Type B pancreatic cell (in vitro differentiated cells): ENCODE data around the gene CUEDC1. TPM values are rescaled to one million over a fixed set of nuclear protein-coding genes. Genes with fewer than 3 reads are reported as not detected.
A peak's percentile ranks its signal among the peaks of the same experiment; 100 is the strongest.

Experiments
- DNase-seq: peaks from one replicate; pipeline ENCODE4 v3.0.0; 2021; ENCODE audit warnings: mixed read lengths; ENCODE audit not compliant: unreplicated experiment; ENCODE audit errors: extremely low spot score
- H3K27ac Mint-ChIP-seq: 2 replicates; pipeline ENCODE4 v1.8.0; 2021; ENCODE audit warnings: mild to moderate bottlenecking, mixed read lengths
- H3K27me3 Mint-ChIP-seq: 2 replicates; pipeline ENCODE4 v1.8.0; 2021; ENCODE audit warnings: mixed read lengths
- H3K36me3 Mint-ChIP-seq: 2 replicates; pipeline ENCODE4 v1.8.0; 2021; ENCODE audit warnings: mixed read lengths
- H3K4me1 Mint-ChIP-seq: one replicate; pipeline ENCODE4 v1.8.0; 2021; ENCODE audit warnings: mixed read lengths; ENCODE audit not compliant: unreplicated experiment
- H3K4me3 Mint-ChIP-seq: 2 replicates; pipeline ENCODE4 v1.8.0; 2021; ENCODE audit warnings: mild to moderate bottlenecking, mixed read lengths
- H3K9me3 Mint-ChIP-seq: 2 replicates; pipeline ENCODE4 v1.8.0; 2021; ENCODE audit warnings: mixed read lengths
- long read RNA-seq: library from polyadenylated mRNA; unstranded; transcript quantifications from one replicate; pipeline ENCODE4 v2.0.0, GENCODE V29; 2020
- total RNA-seq: library from RNA; stranded (reverse); gene quantifications from 2 replicates; pipeline ENCODE4 v1.2.1, GENCODE V29; 2021; ENCODE audit warnings: low replicate concordance
- TF ChIP-seq, protein P1 (sequence below): fragments of 200-600 bp; sonication (generic); conservative IDR thresholded peaks from 2 replicates; pipeline ENCODE4 v1.5.0; 2021; ENCODE audit warnings: antibody characterized with exemption, mild to moderate bottlenecking

Gene CUEDC1, protein sequence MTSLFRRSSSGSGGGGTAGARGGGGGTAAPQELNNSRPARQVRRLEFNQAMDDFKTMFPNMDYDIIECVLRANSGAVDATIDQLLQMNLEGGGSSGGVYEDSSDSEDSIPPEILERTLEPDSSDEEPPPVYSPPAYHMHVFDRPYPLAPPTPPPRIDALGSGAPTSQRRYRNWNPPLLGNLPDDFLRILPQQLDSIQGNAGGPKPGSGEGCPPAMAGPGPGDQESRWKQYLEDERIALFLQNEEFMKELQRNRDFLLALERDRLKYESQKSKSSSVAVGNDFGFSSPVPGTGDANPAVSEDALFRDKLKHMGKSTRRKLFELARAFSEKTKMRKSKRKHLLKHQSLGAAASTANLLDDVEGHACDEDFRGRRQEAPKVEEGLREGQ
- 29.8 and 31.3 TPM in 2 replicates for total RNA-seq
- long read RNA-seq = 0 reads

- peak within 1 kb of the TSS; percentile 87 for H3K27ac Mint-ChIP-seq
- TF ChIP-seq, protein P1, sequence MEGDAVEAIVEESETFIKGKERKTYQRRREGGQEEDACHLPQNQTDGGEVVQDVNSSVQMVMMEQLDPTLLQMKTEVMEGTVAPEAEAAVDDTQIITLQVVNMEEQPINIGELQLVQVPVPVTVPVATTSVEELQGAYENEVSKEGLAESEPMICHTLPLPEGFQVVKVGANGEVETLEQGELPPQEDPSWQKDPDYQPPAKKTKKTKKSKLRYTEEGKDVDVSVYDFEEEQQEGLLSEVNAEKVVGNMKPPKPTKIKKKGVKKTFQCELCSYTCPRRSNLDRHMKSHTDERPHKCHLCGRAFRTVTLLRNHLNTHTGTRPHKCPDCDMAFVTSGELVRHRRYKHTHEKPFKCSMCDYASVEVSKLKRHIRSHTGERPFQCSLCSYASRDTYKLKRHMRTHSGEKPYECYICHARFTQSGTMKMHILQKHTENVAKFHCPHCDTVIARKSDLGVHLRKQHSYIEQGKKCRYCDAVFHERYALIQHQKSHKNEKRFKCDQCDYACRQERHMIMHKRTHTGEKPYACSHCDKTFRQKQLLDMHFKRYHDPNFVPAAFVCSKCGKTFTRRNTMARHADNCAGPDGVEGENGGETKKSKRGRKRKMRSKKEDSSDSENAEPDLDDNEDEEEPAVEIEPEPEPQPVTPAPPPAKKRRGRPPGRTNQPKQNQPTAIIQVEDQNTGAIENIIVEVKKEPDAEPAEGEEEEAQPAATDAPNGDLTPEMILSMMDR = peak; percentile 69
- H3K9me3 Mint-ChIP-seq = no peaks in the 10 kb centered on the region
- peak within 1 kb of the TSS; percentile 90 for H3K4me3 Mint-ChIP-seq
- DNase-seq = peak; percentile 90
- peaks cover 3% of the 10 kb centered on the region for H3K27me3 Mint-ChIP-seq
- peaks cover 50% of the 10 kb centered on the region for H3K4me1 Mint-ChIP-seq
- peaks cover 3% of the 10 kb centered on the region for H3K36me3 Mint-ChIP-seq
These were observed at the start of gene CUEDC1 for GRCh38 chr17:57955183-57955931. CUEDC1 (minus strand) TSS chr17:57955412; CDS start chr17:57885564, 69,848 bp downstream.

- no peak for DNase-seq
- Mint-ChIP-seq H3K36me3 (peaks cover 46% of the 10 kb centered on the region), H3K9me3 (no peaks in the 10 kb centered on the region), H3K4me3 (peak overlapping the region; percentile 25), H3K27ac (peak overlapping the region; percentile 40), H3K27me3 (peaks cover 3% of the 10 kb centered on the region), H3K4me1 (peaks cover 52% of the 10 kb centered on the region)
- TF ChIP-seq, protein P1 = no peak
These were observed 48.8 kb upstream of the CUEDC1 start for GRCh38 chr17:58004060-58004459.

DNA sequence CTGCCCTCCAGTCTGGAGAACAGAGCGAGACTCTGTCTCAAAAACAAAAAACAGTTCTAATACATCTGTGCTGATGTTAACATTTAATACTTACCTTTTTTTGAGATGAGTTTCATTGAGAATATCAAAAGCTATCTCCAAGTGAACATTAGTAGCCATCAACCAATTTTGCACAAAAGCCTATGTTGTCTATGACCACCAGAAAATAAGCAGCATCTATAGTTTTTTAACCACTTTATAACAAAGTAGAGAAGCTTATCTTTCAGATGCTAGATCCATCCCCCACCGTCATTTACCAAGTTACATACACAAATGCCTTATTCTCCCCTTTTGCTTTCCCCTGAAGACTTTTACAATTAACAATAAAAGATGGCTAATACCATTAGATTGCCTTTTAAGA lies 47.8 kb upstream of the CUEDC1 start:
- no peak for DNase-seq
- H3K27ac Mint-ChIP-seq = peak overlapping the region; percentile 6
- H3K36me3 Mint-ChIP-seq = peaks cover 46% of the 10 kb centered on the region
- peaks cover 3% of the 10 kb centered on the region for H3K27me3 Mint-ChIP-seq
- H3K4me3 Mint-ChIP-seq = peak overlapping the region; percentile 60
- H3K4me1 Mint-ChIP-seq = peaks cover 52% of the 10 kb centered on the region
- TF ChIP-seq, protein P1 = no peak
- no peaks in the 10 kb centered on the region for H3K9me3 Mint-ChIP-seq

DNA sequence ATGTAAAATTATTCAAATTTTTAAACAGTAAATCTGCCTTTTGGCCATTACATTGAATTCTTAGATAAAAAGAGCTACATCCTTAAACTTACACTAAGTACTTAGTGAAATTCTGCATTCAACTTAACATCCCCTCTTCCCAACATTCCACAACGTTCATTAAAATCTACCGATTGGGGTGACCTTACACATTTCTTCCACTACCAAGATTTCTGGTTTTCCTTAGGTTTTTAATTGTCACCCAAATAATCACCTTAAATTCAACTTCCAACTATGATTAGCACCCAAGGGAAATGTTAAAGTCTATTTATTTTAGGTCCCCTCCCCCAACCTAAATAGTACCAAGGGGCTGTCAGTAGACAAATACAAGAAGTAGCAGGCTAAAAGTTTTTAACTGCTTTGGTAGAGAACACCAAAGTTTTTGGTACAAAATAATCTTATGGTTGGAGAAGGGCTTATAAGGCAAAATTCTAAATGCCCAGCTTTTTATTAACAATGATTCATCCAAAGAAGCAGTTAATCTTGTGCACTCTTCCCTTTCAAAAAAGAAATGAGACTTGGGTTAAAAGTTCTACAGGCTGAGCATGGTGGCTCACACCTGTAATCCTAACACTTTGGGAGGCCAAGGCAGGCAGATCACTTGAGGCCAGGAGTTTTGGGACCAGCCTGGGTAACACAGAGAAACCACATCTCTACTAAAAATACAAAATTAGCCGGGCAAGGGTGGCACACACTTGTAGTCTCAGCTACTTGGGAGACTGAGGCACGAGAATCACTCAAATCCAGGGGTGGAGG lies 47.1 kb upstream of the CUEDC1 start:
- Mint-ChIP-seq H3K27ac (peak overlapping the region; percentile 3), H3K4me1 (peaks cover 49% of the 10 kb centered on the region), H3K9me3 (no peaks in the 10 kb centered on the region), H3K4me3 (peak overlapping the region; percentile 35), H3K27me3 (peaks cover 3% of the 10 kb centered on the region), H3K36me3 (peaks cover 46% of the 10 kb centered on the region)
- no peak for DNase-seq
- TF ChIP-seq, protein P1 = peak; percentile 61

DNA sequence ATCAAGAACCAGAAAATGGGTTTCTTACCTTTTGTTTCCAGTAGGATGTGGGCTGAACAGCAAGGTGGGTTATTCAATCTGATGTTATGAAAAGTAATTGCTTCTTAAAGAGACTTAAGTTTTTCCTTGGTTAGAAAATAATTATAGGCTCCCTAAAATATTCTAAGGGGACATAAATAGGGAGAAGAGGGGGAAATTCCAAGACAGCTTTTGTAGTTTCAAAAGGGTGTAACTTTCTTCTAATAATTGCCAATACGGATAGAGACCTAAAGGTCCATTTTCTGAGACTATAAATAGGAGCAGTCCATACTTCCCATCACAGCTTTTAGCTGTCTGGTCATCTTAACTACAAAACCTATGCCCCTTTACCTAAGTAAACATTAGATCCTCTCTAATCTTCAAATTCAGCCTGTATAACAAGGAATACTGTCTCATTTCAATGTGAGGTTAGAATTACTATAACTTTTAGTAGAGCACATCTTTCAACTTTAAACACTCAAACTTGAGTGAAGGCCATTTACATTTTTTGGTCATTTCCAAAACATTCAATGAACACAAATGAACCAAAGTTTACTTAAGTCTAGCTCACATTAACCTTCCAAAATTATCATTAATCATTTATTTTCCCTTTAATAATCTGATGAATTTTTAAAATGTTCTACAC lies 46.4 kb upstream of the CUEDC1 start:
- no peaks in the 10 kb centered on the region for H3K9me3 Mint-ChIP-seq
- H3K27me3 Mint-ChIP-seq = no peaks in the 10 kb centered on the region
- TF ChIP-seq, protein P1 = no peak
- no peak overlapping the region for H3K27ac Mint-ChIP-seq
- H3K4me3 Mint-ChIP-seq = no peak overlapping the region
- H3K4me1 Mint-ChIP-seq = peaks cover 49% of the 10 kb centered on the region
- no peak for DNase-seq
- peaks cover 41% of the 10 kb centered on the region for H3K36me3 Mint-ChIP-seq
